Muscle layer of duodenum (tissue), 2 donors: ENCODE data around the gene PHLDB3.

Experiments
- H3K27ac ChIP-seq: one replicate; pipeline ENCODE4 v1.7.0; 2013; ENCODE audit warnings: mild to moderate bottlenecking, low read length
- H3K27me3 ChIP-seq: one replicate; pipeline ENCODE4 v1.7.0; 2013; ENCODE audit warnings: low read depth, mild to moderate bottlenecking, control low read depth, low read length
- H3K36me3 ChIP-seq, 2 donors: one replicate each; pipeline ENCODE4 v1.7.0; 2013; ENCODE audit warnings: low read length in 2 of 2, control low read depth in 1 of 2, mild to moderate bottlenecking in 1 of 2; ENCODE audit not compliant: insufficient read depth in 2 of 2, control insufficient read depth in 1 of 2
- H3K4me1 ChIP-seq, 2 donors: one replicate each; pipeline ENCODE4 v1.7.0; 2013; ENCODE audit warnings: low read length in 2 of 2, mild to moderate bottlenecking in 2 of 2, control low read depth in 1 of 2, moderate library complexity in 1 of 2; ENCODE audit not compliant: insufficient read depth in 2 of 2, control insufficient read depth in 1 of 2
- H3K4me3 ChIP-seq, 2 donors: one replicate each; pipeline ENCODE4 v1.7.0; 2013; ENCODE audit warnings: low read length in 2 of 2, low read depth in 1 of 2, mild to moderate bottlenecking in 1 of 2
- H3K9me3 ChIP-seq, 2 donors: one replicate each; pipeline ENCODE4 v1.7.0; 2013; ENCODE audit warnings: low read length in 2 of 2, control low read depth in 1 of 2, mild to moderate bottlenecking in 1 of 2; ENCODE audit not compliant: control insufficient read depth in 1 of 2
- donor health status: healthy.

PHLDB3 gene

DNA sequence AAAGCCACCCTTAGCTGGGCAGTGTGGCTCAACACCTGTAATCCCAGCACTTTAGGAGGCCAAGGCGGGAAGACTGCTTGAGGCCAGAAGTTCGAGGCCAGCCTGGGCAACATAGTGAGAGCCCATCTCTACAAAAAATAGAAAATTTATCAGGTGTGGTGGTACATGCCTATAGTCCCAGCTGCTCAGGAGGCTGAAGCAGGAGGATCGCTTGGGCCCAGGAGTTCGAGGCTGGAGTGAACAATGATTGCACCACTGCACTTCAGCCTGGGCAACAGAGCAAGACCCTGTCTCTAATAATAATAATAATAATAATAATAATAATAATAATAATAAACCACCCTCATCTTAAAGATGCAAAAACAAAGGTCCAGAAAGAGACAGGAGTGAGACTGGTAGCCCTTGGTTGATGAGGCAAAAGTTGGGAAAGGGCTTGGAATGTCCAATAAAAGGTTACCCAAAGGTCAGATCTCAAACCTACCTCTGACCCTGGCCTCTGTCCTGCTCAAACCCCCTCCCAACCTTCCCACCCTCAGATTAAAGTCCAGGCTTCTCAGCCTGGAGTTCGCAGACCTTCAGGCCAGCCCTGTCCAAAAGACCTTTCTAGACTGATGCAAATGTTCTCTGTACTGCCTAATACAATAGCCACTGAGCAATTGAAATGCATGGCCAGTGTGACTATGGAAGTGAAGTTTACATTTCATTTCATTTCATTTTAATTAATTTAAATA is 37.5 kb upstream of the PHLDB3 start:
- H3K4me3 ChIP-seq, result no peak overlapping the region
- H3K27ac ChIP-seq, result no peak overlapping the region
- no peaks in the 10 kb centered on the region for H3K4me1 ChIP-seq
- H3K9me3 ChIP-seq, result peaks cover 0 to 8% of the 10 kb centered on the region in 2 donors
- H3K36me3 ChIP-seq, result peaks cover 31 to 69% of the 10 kb centered on the region in 2 donors
- H3K27me3 ChIP-seq, result no peaks in the 10 kb centered on the region

- peaks cover 31 to 60% of the 10 kb centered on the region in 2 donors for H3K36me3 ChIP-seq
These were observed 35.8 kb upstream of the PHLDB3 start for GRCh38 chr19:43540381-43540780.

DNA sequence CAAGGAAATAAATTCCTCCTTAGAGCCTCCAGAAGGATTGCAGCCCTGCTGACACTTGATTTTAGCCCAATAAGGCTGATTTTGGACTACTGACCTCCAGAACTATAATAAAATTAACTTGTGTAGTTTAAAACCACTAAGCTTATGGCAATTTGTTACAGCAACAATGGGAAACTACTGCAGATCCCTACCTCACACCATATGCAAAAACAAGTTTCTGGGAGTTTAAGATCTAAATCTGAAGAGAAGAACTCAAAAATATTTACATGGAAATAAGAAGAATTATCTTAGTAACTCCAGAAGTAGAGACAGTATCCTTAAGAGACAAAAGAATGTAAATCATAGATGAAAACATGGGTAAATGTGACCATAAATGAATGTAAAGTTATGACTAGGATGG is 34.4 kb upstream of the PHLDB3 start:
- H3K27me3 ChIP-seq, result no peaks in the 10 kb centered on the region
- H3K36me3 ChIP-seq, result peaks cover 28 to 49% of the 10 kb centered on the region in 2 donors

More at GRCh38 chr19:43540381-43540780, 35.8 kb upstream of the PHLDB3 start:
- H3K27me3 ChIP-seq, result no peaks in the 10 kb centered on the region
- H3K4me1 ChIP-seq, result no peaks in the 10 kb centered on the region
- H3K27ac ChIP-seq, result no peak overlapping the region
- H3K9me3 ChIP-seq, result peaks cover 0 to 8% of the 10 kb centered on the region in 2 donors
- no peak overlapping the region for H3K4me3 ChIP-seq

DNA sequence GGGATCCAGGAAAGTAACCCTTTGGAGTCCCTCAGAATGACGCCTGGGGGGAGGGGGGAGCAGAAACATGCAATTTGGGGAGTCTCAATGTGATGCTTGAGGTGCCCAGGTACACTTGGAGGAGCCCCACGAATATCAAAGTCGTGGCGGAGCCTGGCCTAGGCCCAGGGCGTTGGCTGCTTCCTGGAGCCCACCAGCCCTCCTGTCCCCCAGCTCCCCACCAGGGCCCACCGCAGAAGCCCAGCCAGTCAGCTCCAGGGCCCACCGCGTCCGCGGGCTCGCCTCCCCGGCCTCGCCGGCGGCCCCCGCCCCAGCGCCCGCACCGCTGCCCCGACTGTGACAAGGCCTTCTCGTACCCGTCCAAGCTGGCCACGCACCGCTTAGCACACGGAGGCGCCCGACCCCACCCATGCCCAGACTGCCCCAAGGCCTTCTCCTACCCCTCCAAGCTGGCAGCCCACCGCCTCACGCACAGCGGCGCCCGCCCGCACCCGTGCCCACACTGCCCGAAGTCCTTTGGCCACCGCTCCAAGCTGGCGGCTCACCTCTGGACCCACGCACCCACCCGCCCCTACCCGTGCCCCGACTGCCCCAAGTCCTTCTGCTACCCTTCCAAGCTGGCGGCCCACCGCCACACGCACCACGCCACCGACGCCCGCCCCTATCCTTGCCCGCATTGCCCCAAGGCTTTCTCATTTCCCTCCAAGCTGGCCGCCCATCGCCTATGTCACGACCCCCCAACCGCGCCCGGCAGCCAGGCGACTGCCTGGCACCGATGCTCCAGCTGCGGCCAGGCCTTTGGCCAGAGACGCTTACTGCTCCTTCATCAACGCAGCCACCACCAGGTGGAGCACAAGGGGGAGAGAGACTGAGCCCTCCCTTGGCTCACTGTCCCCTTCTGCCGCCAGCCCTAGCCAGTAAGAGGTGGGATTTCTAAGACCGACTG is 30.5 kb upstream of the PHLDB3 start:
- H3K4me3 ChIP-seq, result peak overlapping the region; percentile 15 to 69
- H3K36me3 ChIP-seq, result peaks cover 4 to 19% of the 10 kb centered on the region in 2 donors
- peaks cover 0 to 8% of the 10 kb centered on the region in 2 donors for H3K9me3 ChIP-seq
- H3K27ac ChIP-seq, result peak overlapping the region; percentile 53
- peaks cover 0 to 7% of the 10 kb centered on the region in 2 donors for H3K4me1 ChIP-seq
- no peaks in the 10 kb centered on the region for H3K27me3 ChIP-seq

More for the DNA sequence above, 34.4 kb upstream of the PHLDB3 start:
- Histone ChIP-seq H3K9me3 (peaks cover 0 to 8% of the 10 kb centered on the region in 2 donors), H3K4me1 (no peaks in the 10 kb centered on the region), H3K27ac (no peak overlapping the region), H3K4me3 (no peak overlapping the region)

DNA sequence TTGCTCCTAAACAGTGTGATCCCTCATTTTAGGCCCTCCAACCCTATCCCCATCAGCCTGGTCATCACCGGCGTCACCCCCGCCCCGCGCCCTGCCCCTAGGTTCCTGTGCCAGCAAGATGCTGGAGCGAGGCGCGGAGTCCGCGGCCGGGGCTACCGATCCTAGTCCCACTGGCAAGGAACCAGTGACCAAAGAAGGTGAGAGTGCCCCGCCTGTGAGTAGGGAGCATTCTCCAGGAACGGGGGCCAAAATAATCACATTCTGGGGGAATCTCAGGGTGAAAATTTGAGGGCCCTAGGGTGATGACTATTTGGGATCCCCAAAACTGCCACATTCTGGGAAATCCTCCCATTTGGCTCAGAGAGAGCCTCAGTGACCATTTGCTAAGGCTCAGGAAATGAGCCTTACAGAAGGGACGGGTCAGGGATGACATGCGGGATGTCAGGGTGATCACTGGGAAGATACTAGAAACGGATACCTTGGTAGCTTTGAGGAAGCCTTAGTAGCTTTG is 29.8 kb upstream of the PHLDB3 start:
- H3K27me3 ChIP-seq, result no peaks in the 10 kb centered on the region
- peak overlapping the region; percentile 53 for H3K27ac ChIP-seq
- peaks cover 0 to 8% of the 10 kb centered on the region in 2 donors for H3K9me3 ChIP-seq
- peaks cover 0 to 7% of the 10 kb centered on the region in 2 donors for H3K4me1 ChIP-seq
- H3K36me3 ChIP-seq, result peaks cover 4 to 12% of the 10 kb centered on the region in 2 donors
- H3K4me3 ChIP-seq, result peak overlapping the region; percentile 69 to 80

DNA sequence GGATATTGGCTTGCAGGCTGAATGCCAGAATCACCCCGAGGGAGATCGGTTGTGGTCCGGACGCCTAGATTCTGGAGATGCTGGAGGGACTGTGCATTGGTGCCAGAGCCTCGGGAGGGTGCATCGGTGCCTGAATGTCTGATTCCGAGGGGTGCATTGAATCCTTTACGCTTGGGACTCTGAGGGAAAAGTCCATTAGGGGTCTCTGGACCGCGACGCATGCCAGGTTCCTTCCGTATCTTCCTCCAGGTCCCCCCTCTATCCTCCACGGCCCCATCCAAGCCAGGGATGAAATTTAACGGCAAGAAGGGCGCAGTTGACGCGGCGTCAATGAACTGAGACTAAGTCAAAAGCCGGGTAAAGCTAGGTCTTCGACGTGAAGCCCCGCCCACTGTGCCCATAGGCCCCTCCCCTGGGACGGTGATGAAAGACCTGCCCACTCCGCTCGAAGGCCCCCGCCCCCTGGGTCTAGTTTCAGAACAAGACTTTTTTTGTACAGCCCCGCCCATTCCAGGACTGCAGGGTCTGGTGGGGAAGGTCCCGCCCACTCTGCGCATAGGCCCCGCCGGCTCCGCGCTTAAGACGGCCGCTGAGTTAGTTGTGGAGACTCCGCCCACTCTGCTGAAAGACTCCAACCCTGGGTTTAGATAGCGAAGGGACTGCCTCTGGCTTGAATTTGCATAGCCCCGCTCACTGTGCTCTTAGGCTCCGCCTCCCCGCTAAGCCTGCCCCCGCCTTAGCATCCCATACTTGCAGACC is 29.2 kb upstream of the PHLDB3 start:
- Histone ChIP-seq H3K27me3 (no peaks in the 10 kb centered on the region), H3K36me3 (peaks cover 4 to 6% of the 10 kb centered on the region in 2 donors), H3K27ac (peak overlapping the region; percentile 85), H3K4me1 (peaks cover 0 to 7% of the 10 kb centered on the region in 2 donors), H3K9me3 (peaks cover 0 to 3% of the 10 kb centered on the region in 2 donors), H3K4me3 (peak overlapping the region; percentile 69 to 80)

- H3K27ac ChIP-seq, result peak within 1 kb of the TSS; percentile 85
- peaks cover 0 to 7% of the 10 kb centered on the region in 2 donors for H3K4me1 ChIP-seq
- no peaks in the 10 kb centered on the region for H3K27me3 ChIP-seq
- peak within 1 kb of the TSS; percentile 69 to 80 for H3K4me3 ChIP-seq
- no peaks in the 10 kb centered on the region for H3K36me3 ChIP-seq
- H3K9me3 ChIP-seq, result no peaks in the 10 kb centered on the region
These were observed 28.5 kb upstream of the PHLDB3 start, which contains the start of gene ZNF575 for GRCh38 chr19:43532962-43533545. Gene ZNF575 (plus strand): TSS chr19:43533188. CDS start chr19:43534423, 1,235 bp downstream.

- H3K9me3 ChIP-seq, result no peaks in the 10 kb centered on the region
- no peaks in the 10 kb centered on the region for H3K27me3 ChIP-seq
- H3K4me3 ChIP-seq, result peak overlapping the region; percentile 69 to 80
- H3K36me3 ChIP-seq, result no peaks in the 10 kb centered on the region
- H3K27ac ChIP-seq, result peak overlapping the region; percentile 67
- peaks cover 0 to 7% of the 10 kb centered on the region in 2 donors for H3K4me1 ChIP-seq
These were observed 28.0 kb upstream of the PHLDB3 start for GRCh38 chr19:43532571-43532961.

GRCh38 chr19:43527860-43528622 is 23.5 kb upstream of the PHLDB3 start:
- no peak overlapping the region for H3K27ac ChIP-seq
- H3K27me3 ChIP-seq, result no peaks in the 10 kb centered on the region
- no peaks in the 10 kb centered on the region for H3K36me3 ChIP-seq
- H3K4me3 ChIP-seq, result no peak overlapping the region
- H3K4me1 ChIP-seq, result peaks cover 9 to 25% of the 10 kb centered on the region in 2 donors
- H3K9me3 ChIP-seq, result no peaks in the 10 kb centered on the region
